ENCODE results near the gene MUC15. TPM values are rescaled to one million over a fixed set of nuclear protein-coding genes. Genes with fewer than 3 reads are reported as not detected.

Gene MUC15
- total and polyA plus RNA-seq, 12 donors, result 0.01 TPM; not detected in 11

- Histone ChIP-seq H3K27me3 (no peaks in the 10 kb centered on the region), H3K36me3 (no peaks in the 10 kb centered on the region), H3K4me3 (no peak overlapping the region), H3K9me3 (no peaks in the 10 kb centered on the region), H3K27ac (no peak overlapping the region), H3K4me1 (no peaks in the 10 kb centered on the region)
- TF ChIP-seq CTCF (IDR thresholded peaks at IDR 0.05), result no peak
- 26 to 40% methylated on average over 1 of the region's 1 CpG for WGBS, 2 donors
- ATAC-seq, result no peak
- DNase-seq, result no peak
- intact Hi-C loops (cut with DNase I), result no loop called here
Measured at GRCh38 chr11:26527685-26528084, 44.4 kb downstream of the MUC15 start.

DNA sequence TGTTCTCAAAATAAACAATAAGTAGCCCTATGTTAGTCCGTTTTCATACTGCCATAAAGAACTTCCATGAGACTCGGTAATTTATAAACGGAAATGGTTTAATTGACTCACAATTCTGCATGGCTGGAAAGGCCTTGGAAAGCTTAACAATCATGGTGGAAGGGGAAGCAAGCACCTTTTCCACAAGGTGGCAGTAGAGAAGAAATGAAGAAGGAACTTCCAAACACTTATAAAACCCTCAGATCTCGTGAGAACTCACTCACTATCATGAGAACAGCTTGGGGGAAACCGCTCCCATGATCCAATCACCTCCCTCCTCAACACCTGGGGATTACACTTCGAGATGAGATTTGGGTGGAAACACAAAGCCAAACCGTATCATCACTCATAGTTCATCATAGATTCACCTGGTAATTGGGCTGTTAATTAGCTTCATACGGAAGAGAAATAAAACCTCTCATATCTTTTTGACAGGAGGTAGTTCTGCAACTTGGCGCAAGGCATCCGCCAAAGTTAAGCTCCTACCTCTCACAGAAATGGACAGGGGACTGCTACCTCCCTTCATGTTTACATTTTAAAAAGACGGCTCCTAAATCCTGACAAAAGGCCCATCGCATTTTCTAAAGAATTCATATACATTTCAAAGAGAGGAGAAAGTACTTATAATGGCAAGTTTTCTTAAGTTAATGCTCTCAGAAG lies 49.0 kb downstream of the MUC15 start:
- H3K4me3 ChIP-seq, result no peak overlapping the region
- no peaks in the 10 kb centered on the region for H3K4me1 ChIP-seq
- ATAC-seq (no peak), DNase-seq (no peak)
- H3K36me3 ChIP-seq, result no peaks in the 10 kb centered on the region
- no peak for TF ChIP-seq CTCF (IDR thresholded peaks at IDR 0.05)
- intact Hi-C loops (cut with DNase I), result no loop called here
- H3K27ac ChIP-seq, result no peak overlapping the region
- H3K27me3 ChIP-seq, result no peaks in the 10 kb centered on the region
- no peaks in the 10 kb centered on the region for H3K9me3 ChIP-seq
- WGBS, 2 donors, result 61 to 63% methylated on average over 12 of the region's 12 CpGs

GRCh38 chr11:26519469-26519868 lies 52.6 kb downstream of the MUC15 start:
- no peak for TF ChIP-seq CTCF (IDR thresholded peaks at IDR 0.05)
- Histone ChIP-seq H3K9me3 (no peaks in the 10 kb centered on the region), H3K27ac (no peak overlapping the region), H3K36me3 (no peaks in the 10 kb centered on the region), H3K4me3 (no peak overlapping the region), H3K4me1 (no peaks in the 10 kb centered on the region), H3K27me3 (no peaks in the 10 kb centered on the region)
- WGBS, 2 donors, result 71 to 74% methylated on average over 2 of the region's 2 CpGs
- intact Hi-C loops (cut with DNase I), result no loop called here
- DNase-seq, result no peak
- ATAC-seq, result no peak

GRCh38 chr11:26512196-26512595 lies 59.9 kb downstream of the MUC15 start:
- DNase-seq (no peak), ATAC-seq (no peak)
- Histone ChIP-seq H3K9me3 (no peaks in the 10 kb centered on the region), H3K36me3 (no peaks in the 10 kb centered on the region), H3K4me3 (no peak overlapping the region), H3K27me3 (no peaks in the 10 kb centered on the region), H3K27ac (no peak overlapping the region), H3K4me1 (no peaks in the 10 kb centered on the region)
- TF ChIP-seq CTCF (IDR thresholded peaks at IDR 0.05), result no peak
- intact Hi-C loops (cut with DNase I), result no loop called here
- 62 to 74% methylated on average over 2 of the region's 2 CpGs for WGBS, 2 donors

Data from heart right ventricle (tissue), 16 donors.